ENCODE data around the gene SHFL.
A peak's percentile ranks its signal among the peaks of the same experiment; 100 is the strongest.

Gene SHFL

GRCh38 chr19:10087296-10088061 lies 1.4 kb downstream of the SHFL start:
- no peak for DNase-seq (ENCODE audit: low read depth in 2 of 3, low spot score in 2 of 3)

DNA sequence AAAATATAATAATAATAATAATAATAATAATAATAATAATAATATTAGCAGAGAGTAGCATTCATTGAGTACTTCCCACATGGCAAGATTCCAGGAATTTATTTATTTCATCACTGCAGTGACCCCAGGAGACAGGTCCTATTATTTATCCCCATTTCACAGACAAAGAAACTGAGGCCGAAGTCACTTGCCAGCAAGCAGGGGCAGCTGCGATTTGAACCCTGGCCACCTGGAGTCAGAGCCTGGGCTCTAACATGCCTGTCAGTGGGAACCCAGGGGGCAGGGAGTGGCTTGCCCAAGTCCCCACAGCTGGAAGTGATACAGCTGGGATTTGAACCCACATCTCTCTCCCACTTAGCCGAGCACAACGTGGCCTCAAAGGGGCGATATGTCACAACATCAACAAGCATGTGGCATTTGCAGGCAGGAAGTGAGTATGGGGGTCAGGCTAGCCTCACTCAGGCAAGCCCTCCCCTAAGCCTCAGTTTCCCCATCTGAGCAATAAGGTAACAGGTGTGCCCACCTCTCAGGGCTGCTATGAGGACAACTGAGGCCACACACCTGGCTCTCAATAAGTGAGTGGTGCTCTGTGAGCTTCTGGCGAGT lies 2.9 kb downstream of the SHFL start:
- DNase-seq (ENCODE audit: low read depth in 2 of 3, low spot score in 2 of 3), result no peak

- no peak for DNase-seq (ENCODE audit: low read depth in 2 of 3, low spot score in 2 of 3)
These were observed 3.8 kb downstream of the SHFL start for GRCh38 chr19:10089801-10090375.

- no peak for DNase-seq (ENCODE audit: low read depth in 2 of 3, low spot score in 2 of 3)
These were observed 5.2 kb downstream of the SHFL start for GRCh38 chr19:10091370-10091687.

- DNase-seq (ENCODE audit: low read depth in 2 of 3, low spot score in 2 of 3), result no peak
These were observed 6.0 kb downstream of the SHFL start for GRCh38 chr19:10091895-10092641.

DNA sequence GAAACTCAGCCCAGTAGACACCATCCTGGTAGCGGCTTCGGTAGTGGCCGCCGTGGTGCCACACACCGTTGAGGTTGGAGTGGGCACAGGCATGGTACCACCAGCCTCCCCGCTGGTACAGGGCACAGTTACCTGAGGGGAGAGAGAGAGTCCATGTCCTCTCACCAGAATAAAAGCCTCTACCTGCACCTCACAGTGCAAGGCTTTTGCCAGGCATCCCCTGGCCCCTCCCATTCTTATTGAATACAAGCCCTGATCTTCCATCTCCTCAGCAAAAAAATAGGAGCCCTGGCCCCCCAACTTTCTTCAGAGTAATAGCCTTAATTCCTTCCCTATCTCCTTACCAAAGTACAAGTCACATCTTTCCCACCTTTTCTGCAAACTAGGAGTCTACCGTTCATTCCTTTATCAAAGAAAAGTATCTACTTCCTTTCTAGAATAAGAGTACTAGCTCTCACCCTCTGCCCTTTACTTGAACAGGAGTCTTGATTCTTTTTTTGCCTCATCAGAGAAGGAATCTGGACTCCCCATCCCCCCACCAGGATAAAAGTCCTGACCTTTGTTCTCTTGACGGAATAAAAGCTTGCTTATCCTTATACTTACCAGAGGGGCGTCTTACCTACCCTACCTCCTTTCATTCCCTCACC lies 6.7 kb downstream of the SHFL start:
- no peak for DNase-seq (ENCODE audit: low read depth in 2 of 3, low spot score in 2 of 3)

DNA sequence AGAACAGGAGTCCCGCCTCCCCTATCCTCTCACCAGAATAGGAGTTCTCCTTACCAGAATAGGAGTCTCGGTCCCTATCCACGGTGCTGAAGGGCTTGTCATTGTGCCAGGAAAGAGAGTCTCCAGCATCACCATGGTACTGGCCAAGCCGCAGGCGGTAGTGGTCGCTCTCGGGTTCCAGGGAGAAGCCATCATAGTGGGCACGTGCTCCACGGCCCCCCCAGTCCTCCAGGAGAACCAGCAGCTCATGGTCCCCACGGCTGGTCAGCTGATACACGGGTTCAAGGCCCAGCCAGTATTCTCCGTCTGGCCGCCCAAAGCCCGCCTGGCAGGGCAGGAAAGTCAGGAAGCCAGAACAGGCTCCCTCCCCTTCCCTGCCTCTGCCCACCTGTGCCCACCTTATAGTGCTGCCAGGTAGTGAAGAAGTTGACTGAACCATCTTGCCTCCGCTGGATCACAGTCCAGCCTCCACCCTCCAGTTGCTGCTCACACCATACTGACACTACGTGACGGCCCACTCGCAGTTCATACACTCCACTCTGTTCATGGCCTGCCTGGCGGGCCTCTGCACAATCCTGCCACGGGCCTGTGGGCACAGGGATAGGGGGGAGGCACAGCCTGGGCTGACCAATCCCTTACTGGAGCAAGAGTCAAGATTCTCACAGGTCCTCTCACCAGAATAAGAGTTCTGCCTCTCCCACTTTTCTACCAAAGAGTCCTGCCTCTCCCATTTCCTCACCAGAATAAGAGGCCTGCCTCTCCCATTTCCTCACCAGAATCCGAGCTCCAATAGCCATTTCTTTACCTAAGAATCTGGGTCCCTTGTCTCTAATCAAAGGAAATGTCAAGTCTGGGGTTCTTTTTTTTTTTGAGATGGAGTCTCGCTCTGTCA lies 7.4 kb downstream of the SHFL start:
- no peak for DNase-seq (ENCODE audit: low read depth in 2 of 3, low spot score in 2 of 3)

GRCh38 chr19:10095622-10095947 lies 9.5 kb downstream of the SHFL start:
- DNase-seq (ENCODE audit: low read depth in 2 of 3, low spot score in 2 of 3), result no peak

DNA sequence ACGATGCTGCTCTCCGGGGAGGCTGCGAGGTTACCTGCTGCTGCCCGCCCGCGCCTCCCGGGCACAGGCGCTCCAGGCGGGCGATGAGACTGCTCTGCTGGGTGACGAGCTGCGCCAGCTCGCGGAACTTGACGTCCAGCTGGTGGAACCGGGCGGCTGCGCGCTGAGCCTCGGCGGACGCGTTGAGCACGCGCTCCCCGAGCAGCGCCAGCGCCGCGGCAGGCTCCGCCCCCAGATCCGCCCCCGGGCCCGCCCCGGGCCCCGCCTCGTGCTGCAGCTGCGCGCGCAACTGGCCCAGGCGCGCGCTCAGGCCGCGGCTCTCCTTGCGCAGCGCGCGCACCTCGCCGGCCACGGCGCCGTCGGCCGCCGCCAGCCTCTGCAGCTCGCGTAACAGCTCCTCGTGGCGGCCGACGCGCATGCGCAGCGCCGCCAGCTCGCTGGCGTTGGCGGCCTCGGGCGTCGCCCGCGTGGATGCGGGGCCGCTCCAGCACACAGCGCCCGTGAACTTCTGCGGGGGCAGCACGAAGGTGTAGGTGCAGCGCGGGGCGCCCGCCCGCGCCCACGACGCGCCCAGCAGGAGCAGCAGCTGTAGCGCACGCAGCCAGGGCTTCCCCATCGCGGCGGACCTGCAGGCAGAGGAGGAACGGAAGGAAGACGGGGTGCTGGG lies 10.0 kb downstream of the SHFL start:
- DNase-seq (ENCODE audit: low read depth in 2 of 3, low spot score in 2 of 3), result peak in 1 of 3 experiments; percentile 90

DNA sequence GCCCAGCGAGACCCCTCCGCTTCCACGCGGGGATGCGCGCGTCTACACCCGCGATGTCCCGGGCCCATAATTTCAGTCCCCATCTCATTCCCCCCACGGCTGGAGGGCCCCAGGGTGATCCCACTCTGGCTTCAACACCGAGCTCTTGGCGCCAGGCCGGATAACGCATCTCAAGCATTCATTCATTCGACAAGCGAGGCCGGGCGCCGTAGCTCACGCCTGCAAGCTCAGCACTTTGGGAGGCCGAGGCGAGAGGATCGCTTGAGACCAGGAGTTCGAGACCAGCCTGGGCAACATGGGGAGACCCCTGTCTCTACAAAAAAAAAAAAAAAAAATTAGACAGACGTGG lies 10.5 kb downstream of the SHFL start:
- no peak for DNase-seq (ENCODE audit: low read depth in 2 of 3, low spot score in 2 of 3)

GRCh38 chr19:10100163-10100785 lies 14.2 kb downstream of the SHFL start:
- no peak for DNase-seq (ENCODE audit: low read depth in 2 of 3, low spot score in 2 of 3)

DNA sequence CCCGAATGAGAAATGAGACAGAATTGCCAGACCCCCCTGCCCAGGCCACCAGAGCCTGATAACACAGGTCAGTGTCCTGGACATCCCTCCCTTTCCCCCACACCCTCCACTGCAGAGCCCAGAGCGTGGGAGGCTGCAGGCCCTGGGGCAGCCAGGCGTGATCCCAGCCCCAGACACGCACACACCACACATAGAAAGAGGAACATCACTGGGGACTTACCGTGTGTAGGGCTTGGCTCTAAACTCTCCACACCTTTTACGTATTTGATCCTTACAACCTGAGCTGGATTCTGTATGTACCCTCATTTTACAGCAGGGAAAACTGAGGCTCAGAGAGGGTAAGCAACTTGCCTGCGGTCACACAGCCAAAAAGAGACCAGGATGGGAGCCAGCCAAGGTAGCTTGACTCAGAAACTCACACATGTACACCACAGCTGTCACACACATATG lies 16.7 kb downstream of the SHFL start:
- DNase-seq (ENCODE audit: low read depth in 2 of 3, low spot score in 2 of 3), result no peak

- DNase-seq (ENCODE audit: low read depth in 2 of 3, low spot score in 2 of 3), result no peak
These were observed 18.0 kb downstream of the SHFL start for GRCh38 chr19:10104130-10104513.

GRCh38 chr19:10104665-10105508 lies 18.8 kb downstream of the SHFL start:
- no peak for DNase-seq (ENCODE audit: low read depth in 2 of 3, low spot score in 2 of 3)

DNA sequence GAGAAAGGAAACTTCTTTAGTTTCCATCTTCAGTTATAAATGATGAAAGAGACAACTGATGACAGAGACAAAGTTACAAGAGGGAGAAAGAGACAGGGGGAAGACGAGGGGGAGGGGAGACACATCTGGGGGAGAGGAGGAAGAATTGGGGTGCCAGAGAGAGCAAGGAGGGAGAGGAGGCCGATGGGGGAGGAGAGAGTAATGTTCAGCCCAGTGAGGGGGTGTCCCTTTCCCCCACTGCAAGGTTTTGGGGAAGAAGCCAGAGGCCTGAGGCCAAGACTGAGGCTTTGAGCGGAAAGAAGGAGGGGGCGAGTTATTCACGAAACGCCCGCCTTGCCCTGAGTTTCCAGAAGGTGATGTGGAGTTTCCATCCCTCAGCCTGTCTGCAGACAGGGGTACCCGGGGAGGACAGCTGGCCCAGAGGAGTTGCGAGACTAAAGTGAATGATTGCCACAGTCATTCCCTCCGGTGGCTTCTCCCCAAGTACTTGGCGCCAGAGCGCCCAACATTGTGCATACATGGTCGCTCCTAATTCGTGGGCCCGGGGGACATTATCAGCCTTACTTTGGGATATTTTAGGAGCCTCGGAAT lies 19.5 kb downstream of the SHFL start:
- DNase-seq (ENCODE audit: low read depth in 2 of 3, low spot score in 2 of 3), result no peak

DNA sequence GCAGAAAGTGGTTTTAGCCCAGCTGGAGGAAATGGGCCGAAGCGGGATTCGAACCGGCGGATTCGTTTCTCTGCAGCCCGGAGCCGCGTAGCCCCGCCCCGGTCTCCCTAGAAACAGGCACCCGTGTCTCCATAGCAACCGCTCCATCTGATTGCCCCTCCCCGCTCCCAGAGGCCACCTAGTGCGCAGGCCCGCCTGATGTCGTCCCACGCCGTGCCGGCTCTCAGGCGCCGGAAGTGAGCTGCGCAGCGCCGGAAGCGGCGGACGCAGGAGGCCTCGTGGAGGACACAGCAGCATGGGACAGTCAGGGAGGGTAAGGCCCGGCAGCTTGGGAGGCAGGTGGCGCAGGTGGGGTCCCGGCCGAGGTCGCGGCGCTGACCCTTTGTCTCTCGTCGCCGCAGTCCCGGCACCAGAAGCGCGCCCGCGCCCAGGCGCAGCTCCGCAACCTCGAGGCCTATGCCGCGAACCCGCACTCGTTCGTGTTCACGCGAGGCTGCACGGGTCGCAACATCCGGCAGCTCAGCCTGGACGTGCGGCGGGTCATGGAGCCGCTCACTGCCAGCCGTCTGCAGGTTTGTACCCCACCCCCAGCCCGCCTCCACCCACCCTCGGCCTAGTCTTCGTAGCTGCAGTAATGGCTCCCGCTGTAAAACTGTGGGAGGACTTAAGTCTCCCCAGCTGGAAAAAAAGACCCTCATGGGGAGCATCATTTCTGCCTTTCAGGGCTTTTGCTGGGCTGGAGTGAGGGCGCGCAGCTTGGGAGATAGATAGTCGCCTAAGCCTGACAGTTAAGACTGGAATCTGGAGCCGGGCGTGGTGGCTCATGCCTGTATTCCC lies 20.2 kb downstream of the SHFL start, which contains the start of gene PPAN:
PPAN (plus strand) TSS at position 263 of the 837 bp plus-strand sequence; CDS start at position 296, 33 bp downstream.
- DNase-seq (ENCODE audit: low read depth in 2 of 3, low spot score in 2 of 3), result peak in 2 of 3 experiments; percentile 91 to 93

- DNase-seq (ENCODE audit: low read depth in 2 of 3, low spot score in 2 of 3), result no peak
These were observed 21.1 kb downstream of the SHFL start for GRCh38 chr19:10107254-10107653.
